OCI-LY3 (cell line): ENCODE data around the gene KRT80.

Source experiments
- CTCF ChIP-seq: fragments of 200-600, 300-600 bp; sonication (generic); IDR thresholded peaks from 2 replicates; pipeline ENCODE4 v1.5.1; 2014; ENCODE audit warnings: antibody characterized with exemption, low read length, low read depth
- EZH2phosphoT487 ChIP-seq: fragments of 200-600 bp; shearing (Covaris generic); IDR thresholded peaks from 2 replicates; pipeline ENCODE4 v1.6.1; 2018; ENCODE audit warnings: antibody characterized with exemption, mixed run types, low read depth

- TF ChIP-seq CTCF (no peak), EZH2phosphoT487 (no peak)
Measured at GRCh38 chr12:52193532-52193931, 1.7 kb upstream of the KRT80 start.
